ENCODE measurements around the gene GNG4.
"Not testable (repeated sequence)": the region's sequence is repeated elsewhere in the genome, so short reads cannot be mapped to it uniquely, and the experiment has no call there.

The GNG4 gene

DNA sequence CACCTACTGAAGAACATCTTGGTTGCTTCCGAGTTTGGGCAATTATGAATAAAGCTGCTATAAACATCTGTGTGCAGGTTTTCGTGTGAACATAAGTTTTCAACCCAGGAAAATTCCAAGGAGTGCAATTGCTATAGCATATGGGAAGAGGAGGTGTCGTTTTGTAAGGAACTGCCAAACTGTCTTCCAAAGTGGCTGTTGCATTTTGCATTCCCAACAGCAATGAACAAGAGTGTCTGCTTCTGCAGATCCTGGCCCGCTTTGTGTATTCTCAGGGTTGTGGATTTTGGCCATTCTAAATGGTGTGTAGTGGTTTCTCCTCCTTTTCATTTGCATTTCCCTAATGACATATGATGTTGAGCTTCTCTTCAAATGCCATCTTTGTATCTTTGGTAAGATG lies 23.8 kb downstream of the GNG4 start:
- no peak for DNase-seq (ENCODE audit: low spot score)

DNA sequence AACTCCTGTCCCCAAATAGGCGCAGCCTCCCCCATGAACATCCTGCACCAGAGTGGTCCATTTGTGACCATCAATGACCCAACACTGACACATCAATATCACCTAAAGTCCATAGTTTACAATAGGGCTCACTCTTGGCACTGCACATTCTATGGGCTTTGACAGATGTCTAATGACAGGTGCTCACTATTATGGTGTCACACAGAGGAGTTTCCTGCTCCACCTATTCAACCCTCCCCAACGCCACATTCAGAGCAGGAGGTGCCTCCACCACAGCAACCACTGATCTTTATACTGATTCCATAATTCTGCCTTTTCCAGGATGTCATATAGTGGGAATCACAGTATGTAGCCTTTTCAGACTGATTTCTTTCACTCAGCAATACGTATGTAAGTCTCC lies 24.2 kb downstream of the GNG4 start:
- DNase-seq (ENCODE audit: low spot score) = no peak

DNA sequence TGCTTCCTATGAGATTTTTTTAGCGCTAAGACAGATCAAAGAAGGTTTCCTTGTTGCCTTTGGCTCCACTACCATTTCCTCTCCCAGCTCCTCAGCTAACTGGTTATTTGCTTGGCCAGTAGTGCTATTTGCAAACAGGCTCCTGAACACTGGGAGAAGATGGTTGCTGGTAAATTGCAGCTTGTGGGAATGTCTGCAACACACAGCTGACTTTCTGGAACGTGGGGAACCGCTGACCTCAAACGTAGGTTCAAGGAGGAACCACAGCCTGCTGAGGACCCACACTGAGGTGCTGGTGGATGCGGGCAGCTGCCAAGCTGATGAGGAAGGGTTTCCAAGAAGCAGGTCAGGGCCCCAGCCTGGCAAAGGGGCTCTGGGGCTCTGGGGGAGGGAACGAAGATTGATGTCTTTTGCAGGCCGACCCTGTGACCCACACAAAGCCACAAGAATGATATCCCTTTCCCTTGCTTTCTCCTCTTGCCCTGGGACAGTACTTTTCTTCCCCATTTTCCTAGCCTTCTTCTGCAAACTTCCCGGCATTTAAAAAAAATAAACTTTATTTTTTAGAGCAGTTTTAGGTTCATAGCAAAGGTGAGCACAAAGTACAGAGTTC lies 24.8 kb downstream of the GNG4 start:
- no peak for DNase-seq (ENCODE audit: low spot score)

GRCh38 chr1:235622936-235623779 lies 26.4 kb downstream of the GNG4 start:
- no peak for DNase-seq (ENCODE audit: low spot score)

DNA sequence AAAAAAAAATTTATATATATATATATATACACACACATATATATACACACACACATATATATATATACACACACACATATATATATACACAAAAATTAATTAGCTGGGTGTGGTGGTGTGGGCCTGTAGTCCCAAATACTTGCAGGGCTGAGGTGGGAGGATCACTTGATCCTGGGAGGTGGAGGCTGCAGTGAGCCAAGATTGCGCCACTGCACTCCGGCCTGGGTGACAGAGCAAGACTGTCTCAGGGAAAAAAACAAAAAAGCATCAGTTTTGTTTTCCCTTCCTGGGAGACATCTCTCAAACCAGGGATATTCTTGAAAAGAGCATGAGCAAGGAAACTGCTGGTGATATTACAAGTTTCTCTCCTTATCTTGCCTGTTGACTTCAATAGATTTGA lies 30.4 kb downstream of the GNG4 start:
- not testable (repeated sequence) for DNase-seq (ENCODE audit: low spot score)

DNA sequence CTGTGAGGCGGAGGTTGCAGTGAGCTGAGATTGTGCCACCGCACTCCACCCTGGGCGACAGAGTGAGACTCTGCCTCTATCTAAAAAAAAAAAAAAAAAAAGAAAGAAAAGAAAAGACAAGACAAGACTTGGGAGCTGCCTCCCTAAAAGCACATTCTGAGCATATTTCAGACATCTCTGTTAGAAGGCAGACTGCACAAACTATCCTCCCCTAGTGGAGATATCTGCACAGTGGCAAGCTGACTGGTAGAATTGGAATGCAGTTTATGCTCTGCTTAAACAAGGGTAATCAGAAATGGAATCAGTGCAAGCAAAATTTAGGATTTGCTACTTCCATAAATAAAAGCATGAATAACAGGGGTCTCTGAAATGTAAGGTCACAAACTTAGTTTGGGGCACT lies 31.8 kb downstream of the GNG4 start:
- DNase-seq (ENCODE audit: low spot score) = peak; percentile 84

DNA sequence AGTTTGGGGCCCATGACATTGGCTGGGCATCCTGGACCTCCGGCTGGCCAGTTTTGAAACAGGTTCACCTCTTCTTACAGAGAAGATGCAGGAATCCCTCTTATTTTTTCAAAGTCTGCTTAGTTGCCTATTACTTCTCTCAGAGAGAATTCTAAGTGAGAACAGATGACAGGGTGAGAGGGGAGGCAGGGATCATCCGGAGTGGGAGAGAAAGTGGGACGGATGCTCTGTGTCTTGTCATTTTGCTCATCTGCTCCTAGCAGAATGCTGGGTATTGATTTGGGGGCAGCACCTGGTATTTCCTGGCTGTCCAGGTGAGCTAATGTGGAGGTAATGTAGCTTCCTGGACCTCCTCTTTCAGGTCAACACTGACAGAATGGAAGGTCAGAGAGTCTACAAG lies 32.4 kb downstream of the GNG4 start:
- DNase-seq (ENCODE audit: low spot score) = no peak

DNA sequence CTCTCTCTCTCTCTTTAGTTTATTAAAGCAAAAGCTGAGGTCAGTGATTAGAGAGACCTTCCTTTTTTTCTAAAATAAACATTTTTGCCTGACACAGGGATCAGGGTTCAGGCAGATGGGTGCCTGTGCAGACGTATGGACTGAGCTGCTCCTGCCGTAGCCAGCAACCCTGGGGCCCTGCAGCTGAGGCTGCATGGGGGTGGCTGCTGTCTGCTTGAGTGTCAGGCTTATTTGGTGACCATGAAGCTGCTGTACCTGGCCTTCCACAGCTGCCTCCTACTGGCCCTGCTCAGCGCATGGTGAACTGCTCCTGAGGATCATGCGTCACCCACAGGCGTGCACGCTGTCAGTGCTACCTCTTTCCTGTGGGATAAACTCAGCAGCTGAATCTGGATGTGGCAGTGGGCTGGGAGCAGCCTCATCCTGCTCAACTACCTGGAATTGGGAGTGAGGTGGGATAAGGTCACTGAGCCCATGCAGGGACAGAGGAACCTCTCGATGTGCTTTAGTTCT lies 35.1 kb downstream of the GNG4 start:
- no peak for DNase-seq (ENCODE audit: low spot score)

DNA sequence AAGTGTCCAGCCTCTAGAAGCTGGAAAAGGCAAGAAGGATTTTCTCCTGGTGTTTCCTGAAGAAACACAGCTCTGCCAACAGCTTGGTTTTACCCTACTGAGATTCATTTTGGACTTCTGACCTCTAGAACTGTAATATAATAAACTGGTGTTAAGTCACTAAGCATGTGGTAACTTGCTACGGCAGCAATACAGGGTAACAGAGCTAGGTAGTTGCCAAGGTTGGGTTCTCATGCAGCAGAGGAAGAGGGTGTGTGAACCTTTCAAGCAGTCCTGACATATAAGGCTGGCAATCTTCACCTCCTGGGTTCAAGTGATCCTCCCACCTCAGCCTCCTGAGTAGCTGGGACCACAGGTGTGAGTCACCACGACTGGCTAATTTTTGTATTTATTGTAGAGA lies 36.0 kb downstream of the GNG4 start:
- DNase-seq (ENCODE audit: low spot score) = no peak

DNA sequence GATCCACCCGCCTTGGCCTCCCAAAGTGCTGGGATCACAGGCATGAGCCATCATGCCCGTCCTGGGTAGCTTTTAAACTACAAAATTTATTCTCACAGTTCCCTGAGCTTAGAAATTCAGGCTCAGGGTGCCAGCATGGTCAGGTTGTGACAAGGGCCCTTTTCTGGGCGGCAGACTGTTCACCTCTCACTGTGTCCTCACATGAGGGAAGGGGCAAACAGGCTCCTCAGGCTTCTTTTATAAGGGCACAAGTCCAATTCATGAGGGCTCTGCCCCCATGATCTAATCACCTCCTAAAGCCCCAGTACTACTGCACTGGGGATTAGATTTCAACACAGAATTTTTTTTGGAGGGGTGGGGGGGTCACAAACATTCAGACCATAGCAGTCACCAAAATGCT lies 36.8 kb downstream of the GNG4 start:
- no peak for DNase-seq (ENCODE audit: low spot score)

DNA sequence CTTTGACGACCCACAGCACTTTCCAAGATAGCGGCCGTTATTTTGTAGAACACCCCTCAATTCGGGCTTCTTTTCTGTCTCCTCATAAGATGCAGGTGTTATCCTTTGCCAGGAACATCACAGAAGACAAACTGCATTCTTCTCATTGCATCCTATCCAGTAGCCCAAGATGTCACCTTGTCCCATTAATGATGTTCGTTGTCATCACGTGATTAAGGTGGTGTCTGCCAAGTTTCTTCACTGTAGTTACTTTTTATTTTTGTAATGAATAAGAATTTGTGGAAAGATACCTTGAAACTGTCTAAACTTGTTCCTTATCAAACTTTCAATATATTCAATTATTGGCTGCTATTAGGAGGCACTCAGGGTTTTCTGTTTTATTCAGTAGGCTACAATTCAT lies 39.4 kb downstream of the GNG4 start:
- DNase-seq (ENCODE audit: low spot score) = no peak

DNA sequence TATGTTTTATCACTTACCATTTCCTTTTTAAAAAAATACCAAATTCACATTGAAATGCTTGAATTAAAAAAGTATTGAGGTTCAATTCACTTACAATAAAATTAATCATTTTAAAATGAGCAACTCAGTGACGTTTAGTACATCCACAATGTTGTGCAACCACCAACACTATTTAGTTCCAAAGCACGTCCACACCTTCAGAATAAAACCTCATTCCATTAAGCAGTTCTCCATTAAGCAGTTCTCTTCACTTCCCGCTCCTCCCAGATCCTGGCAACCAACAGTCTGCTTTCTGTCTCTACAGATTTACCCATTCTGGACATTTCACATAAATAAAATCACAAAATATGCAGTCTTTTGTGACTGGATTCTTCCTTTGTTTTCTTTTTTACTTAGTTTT lies 41.3 kb downstream of the GNG4 start:
- DNase-seq (ENCODE audit: low spot score) = no peak

DNA sequence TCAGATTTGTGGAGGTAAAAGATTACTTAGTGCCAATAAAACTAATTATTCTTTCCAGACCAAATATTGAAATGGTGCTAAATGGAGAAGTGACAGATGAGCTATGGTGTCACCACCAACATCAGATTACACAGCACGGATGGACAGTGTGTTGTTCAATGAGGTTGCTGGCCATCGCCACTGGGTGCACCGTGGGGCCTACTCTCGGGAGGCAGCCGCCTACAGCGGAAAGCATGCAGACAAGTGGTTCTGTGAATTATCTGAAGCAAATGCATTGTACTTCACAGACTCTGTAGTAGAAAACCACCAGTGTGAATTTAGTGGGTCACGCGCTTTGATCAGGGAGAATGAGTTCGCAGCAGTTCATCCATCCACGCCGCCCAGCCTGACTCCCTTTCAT lies 42.3 kb downstream of the GNG4 start:
- no peak for DNase-seq (ENCODE audit: low spot score)

- DNase-seq (ENCODE audit: low spot score) = no peak
Measured at GRCh38 chr1:235601104-235601503, 48.5 kb downstream of the GNG4 start.

- DNase-seq (ENCODE audit: low spot score) = no peak
Measured at GRCh38 chr1:235599536-235599935, 50.0 kb downstream of the GNG4 start.

GRCh38 chr1:235597867-235598553 lies 51.6 kb downstream of the GNG4 start:
- peak; percentile 56 for DNase-seq (ENCODE audit: low spot score)

- DNase-seq (ENCODE audit: low spot score) = no peak
Measured at GRCh38 chr1:235595079-235595478, 54.5 kb downstream of the GNG4 start.

DNA sequence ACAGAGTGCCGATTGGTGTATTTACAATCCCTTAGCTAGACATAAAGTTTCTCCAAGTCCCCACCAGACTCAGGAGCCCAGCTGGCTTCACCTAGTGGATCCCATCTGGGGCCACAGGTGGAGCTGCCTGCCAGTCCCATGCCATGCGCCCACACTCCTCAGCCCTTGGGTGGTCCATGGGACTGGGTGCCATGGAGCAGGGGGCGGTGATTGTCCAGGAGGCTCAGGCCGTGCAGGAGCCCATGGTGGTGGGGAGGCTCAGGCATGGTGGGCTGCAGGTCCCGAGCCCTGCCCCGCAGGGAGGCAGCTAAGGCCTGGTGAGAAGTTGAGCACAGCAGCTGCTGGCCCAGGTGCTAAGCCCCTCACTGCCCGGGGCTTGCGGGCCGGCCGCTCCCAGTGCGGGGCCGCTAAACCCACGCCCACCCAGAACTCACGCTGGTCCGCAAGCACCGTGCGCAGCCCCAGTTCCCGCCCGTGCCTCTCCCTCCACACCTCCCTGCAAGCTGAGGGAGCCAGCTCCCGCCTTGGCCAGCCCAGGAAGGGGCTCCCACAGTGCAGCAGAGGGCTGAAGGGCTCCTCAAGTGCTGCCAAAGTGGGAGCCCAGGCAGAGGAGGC lies 55.2 kb downstream of the GNG4 start:
- DNase-seq (ENCODE audit: low spot score) = not testable (repeated sequence)

GRCh38 chr1:235588916-235589515 lies 60.6 kb downstream of the GNG4 start:
- DNase-seq (ENCODE audit: low spot score) = no peak

DNA sequence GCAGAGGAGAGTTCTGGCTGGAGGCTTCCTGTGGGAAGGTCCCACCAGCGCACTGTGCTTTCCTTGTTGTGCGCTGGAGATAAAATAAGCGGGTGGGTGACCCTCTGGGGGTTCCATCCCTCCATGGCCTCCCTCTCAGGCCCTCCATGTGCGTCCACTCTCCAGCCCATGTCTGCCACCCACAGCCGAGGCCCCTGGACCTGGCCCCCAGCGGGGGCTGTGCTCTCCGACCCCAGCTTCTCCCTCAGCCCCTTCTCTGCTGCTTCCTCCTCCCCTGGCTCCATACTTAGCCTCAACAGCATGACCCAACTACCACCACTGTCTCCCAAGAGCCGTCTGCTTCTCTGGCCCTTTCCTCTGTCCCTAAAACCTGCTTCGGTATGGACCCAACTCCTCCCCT lies 61.4 kb downstream of the GNG4 start:
- no peak for DNase-seq (ENCODE audit: low spot score)

- DNase-seq (ENCODE audit: low spot score) = no peak
Measured at GRCh38 chr1:235586992-235587391, 62.6 kb downstream of the GNG4 start.

DNA sequence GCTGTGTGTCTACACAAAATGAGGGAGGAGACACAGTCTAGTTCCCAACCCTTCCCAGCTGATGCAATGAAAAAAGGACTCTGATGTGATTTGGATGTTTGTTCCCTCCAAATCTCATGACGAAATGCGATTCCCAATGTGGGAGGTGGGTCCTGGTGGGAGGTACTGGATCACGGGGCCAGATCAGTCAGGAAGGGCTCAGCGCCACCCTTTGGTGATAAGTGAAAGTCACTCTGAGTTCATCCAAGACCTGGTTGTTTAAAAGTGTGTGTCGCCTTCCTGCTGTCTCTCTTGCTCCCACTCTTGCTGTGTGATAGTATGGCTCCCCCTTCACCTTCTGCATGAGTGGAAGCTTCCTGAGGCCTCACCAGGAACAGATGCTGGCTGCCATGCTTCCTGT lies 63.2 kb downstream of the GNG4 start:
- no peak for DNase-seq (ENCODE audit: low spot score)
